ENCODE results near the gene FGF12. TPM values are rescaled to one million over a fixed set of nuclear protein-coding genes. Genes with fewer than 3 reads are reported as not detected.

Gene FGF12
- total RNA-seq, 1 donor from 2014 or later, result 356 TPM

DNA sequence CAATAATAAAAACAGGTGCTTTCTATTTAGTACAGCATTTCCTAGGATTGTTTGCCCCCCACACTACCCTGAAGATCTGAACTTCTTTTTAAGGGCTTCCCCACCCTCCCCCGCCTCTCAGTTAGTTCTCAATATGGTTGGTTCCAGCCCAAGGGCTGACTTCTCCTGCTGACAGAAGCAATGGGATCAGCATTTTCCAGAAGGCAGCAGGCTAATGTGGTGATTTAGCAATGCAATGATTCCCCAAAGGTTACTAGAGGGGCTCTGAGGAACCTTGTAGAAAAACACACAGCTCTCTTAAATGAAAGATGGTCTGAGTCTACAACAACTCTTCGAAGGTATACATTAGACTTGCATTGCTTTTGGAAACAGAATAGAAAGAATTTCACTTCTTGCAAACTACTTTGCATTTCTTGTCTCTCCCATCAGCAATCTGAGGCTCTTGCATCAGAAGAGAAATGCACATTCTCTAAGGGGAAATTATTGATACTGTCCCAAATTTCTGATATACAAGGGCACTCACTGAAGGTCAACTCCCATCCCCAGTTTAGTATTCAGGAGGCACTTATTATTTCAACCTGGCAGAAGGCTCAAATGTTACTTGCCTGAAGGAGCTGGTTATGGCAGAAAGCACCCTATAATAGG, 30.3 kb downstream of the FGF12 start:
- DNase-seq, result no peak
- no peak for ATAC-seq (ENCODE audit: poor library complexity)
- intact Hi-C loops (cut with DNase I), result no loop called here

- ATAC-seq (ENCODE audit: poor library complexity) (peak; percentile 80), DNase-seq (peak; percentile 67)
- intact Hi-C loops (cut with DNase I), result no loop called here
These were observed 39.7 kb downstream of the FGF12 start for GRCh38 chr3:192687488-192688152.

DNA sequence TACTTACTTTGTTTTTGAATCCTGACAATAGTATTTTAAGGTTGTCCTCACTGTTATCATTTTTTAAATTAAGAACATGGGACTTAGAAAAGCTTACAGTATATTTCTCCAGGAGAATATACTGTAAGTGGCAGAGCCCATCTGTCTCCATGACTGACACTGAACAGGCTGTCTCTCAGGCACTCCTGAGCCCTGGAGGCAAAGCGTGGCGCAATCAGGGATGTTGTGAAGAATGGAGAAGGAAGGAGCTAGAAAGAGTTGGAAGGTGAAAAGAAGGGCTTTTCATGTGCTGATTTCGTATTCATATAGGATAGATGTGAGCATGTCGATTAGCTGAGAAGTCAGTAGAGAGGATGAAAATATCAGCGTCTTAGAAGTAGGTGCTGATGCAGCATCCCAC, 41.5 kb downstream of the FGF12 start:
- no peak for ATAC-seq (ENCODE audit: poor library complexity)
- no peak for DNase-seq
- intact Hi-C loops (cut with DNase I), result no loop called here

DNA sequence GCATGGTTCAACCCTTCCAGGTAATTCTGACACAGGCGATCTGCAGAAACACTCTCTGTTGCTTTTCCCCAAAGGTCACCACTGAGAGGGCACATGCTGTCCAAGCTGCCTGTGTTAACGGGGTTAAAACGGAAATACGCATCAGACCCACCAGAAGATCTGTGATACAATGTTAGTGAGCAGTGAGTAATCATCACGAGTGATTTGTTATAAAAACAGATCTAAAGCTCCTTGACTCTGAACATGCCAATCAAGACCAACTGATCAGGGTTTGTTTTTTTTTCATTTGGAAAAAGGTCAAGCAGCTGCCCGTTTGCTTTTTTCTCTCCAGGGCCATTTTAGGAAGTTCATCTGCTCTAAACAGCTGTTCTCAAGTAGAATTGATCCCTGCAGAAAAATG, 43.2 kb downstream of the FGF12 start:
- DNase-seq, result no peak
- no peak for ATAC-seq (ENCODE audit: poor library complexity)
- intact Hi-C loops (cut with DNase I), result no loop called here

GRCh38 chr3:192675958-192676649, 51.2 kb downstream of the FGF12 start:
- ATAC-seq (ENCODE audit: poor library complexity), result no peak
- DNase-seq, result no peak
- intact Hi-C loops (cut with DNase I), result no loop called here

- DNase-seq (no peak), ATAC-seq (ENCODE audit: poor library complexity) (no peak)
- intact Hi-C loops (cut with DNase I), result loop anchor here (10.0 kb wide), 1 partner anchor 69 kb away; the partner anchor contains the start of gene FGF12
These were observed 71.7 kb downstream of the FGF12 start for GRCh38 chr3:192655628-192656027.

DNA sequence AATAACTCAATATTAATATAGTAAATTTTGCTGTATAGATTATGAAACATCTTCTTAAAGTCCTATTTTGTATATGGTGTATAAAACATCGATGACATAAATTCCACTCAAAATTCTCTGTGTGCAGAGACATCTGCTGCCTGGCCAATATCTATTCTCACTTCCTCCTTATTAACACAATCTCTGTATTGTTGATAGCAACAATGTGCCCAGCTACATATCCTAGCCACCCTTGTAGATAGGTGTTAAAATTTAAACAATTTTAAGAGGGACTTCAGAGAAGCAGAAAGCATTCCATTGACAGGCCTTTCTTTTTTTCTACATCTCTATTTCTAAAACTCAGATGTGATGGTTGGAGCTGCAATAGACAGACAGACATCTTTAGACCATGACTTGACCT, 72.3 kb downstream of the FGF12 start:
- ATAC-seq (ENCODE audit: poor library complexity) (peak; percentile 73), DNase-seq (no peak)
- intact Hi-C loops (cut with DNase I), result loop anchor here (10.0 kb wide), 1 partner anchor 70 kb away; the partner anchor contains the start of gene FGF12

DNA sequence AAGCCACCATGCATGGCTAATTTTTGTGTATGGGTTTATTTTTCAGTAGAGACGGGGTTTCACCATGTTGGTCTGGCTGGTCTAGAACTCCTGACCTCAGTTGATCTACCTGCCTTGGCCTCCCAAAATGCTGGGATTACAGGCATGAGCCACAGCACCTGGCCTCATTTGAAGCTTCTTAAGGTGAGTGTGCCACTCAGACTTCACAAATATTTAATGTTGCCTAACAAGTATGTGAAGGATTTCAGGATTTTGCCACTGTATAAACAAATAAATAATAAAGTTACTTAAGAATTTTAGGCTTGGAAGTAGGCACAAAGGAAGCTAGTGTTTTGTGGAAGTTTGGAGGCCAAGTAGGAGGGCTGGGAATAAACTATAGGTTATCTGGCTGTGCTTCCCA, 73.5 kb downstream of the FGF12 start:
- DNase-seq, result no peak
- ATAC-seq (ENCODE audit: poor library complexity), result no peak
- intact Hi-C loops (cut with DNase I), result loop anchor here (10.0 kb wide), 1 partner anchor 71 kb away; the partner anchor contains the start of gene FGF12

DNA sequence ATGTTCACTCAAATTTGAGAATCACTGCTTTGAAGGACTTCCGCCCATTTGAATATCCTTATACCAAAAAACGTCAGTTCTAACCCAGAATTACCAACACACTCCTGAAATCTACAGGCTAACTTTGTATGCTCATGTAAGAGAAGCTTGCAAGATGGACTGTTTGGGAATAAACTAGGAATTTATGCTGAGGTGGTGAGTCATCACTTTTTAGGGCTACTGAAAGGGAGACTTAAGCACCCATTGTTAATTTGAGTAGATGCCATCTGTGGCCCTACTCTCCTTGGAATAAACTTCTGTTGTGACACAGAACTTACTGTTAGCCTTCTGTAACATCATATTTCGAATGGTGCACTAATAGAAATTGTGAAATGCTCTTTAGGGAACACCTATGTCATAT, 74.6 kb downstream of the FGF12 start:
- ATAC-seq (ENCODE audit: poor library complexity) (no peak), DNase-seq (no peak)
- intact Hi-C loops (cut with DNase I), result loop anchor here (10.0 kb wide), 1 partner anchor 72 kb away; the partner anchor contains the start of gene FGF12

- peak; percentile 59 for ATAC-seq (ENCODE audit: poor library complexity)
These were observed 75.4 kb downstream of the FGF12 start for GRCh38 chr3:192651836-192652512.

DNA sequence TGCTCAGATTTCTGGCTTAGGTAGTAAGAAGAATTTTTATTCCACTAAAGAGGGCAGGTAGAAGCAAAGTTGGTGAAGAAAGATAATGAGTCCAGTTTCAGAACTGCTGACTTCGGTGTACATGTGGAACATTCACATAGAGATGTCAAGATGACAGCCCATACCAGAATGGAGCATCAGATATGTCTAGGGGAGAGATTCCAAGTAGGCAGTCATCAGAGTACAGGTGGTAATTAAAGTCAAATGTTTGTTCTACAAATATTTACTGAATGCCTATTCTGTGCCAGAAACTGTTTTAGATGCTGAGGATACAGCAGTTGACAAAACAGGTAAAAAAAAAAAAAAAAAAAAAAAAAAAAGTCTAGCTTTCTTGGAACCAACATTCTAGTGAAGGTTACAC, 81.9 kb downstream of the FGF12 start:
- intact Hi-C loops (cut with DNase I), result no loop called here
- ATAC-seq (ENCODE audit: poor library complexity) (no peak), DNase-seq (no peak)

More at GRCh38 chr3:192651836-192652512, 75.4 kb downstream of the FGF12 start:
- intact Hi-C loops (cut with DNase I), result loop anchor here (10.0 kb wide), 1 partner anchor 73 kb away; the partner anchor contains the start of gene FGF12
- DNase-seq, result no peak

GRCh38 chr3:192642651-192643050, 84.7 kb downstream of the FGF12 start:
- intact Hi-C loops (cut with DNase I), result no loop called here
- DNase-seq, result peak; percentile 50
- no peak for ATAC-seq (ENCODE audit: poor library complexity)

DNA sequence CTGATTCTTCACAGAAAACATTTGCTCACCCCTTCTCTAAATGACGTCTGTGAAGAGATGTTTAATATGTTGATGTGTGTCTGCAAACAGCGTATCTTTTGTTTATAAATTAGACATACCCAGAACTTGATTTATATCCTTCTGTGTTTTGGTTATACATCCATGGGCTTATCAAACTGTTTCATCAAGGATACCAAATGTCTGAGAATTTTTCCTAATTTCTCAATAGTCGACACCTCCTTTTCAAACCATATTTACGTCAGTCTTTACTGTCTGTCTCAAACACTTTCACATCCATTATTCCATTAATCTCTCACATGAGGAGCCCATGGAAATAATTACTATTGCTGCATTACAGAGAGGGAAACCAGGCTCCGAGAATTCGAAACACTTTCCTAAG, 85.4 kb downstream of the FGF12 start:
- intact Hi-C loops (cut with DNase I), result no loop called here
- DNase-seq, result no peak
- no peak for ATAC-seq (ENCODE audit: poor library complexity)

- ATAC-seq (ENCODE audit: poor library complexity) (no peak), DNase-seq (no peak)
- intact Hi-C loops (cut with DNase I), result loop anchor here (5.0 kb wide), 1 partner anchor 68 kb away; no protein-coding TSS in a partner anchor
These were observed 87.4 kb downstream of the FGF12 start for GRCh38 chr3:192639987-192640386.

DNA sequence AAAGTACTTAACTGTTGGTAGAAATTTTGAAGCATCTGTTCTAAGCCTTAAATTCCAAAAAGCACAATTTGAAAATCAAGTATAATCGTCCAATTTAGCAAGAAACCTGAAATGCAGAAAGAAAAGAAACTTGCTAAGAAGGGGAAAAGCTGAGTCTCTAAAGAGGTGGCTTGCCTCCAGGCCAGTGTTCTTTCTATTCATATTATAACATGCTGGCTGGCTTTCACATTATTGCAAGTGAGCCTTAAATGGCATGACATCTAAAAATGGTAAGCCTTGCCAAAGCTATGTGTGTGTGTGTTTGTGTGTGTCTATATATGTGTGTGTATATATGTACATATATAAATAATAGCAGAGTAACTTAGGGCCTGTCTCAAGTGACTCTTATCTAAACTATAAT, 89.5 kb downstream of the FGF12 start:
- intact Hi-C loops (cut with DNase I), result loop anchor here (5.0 kb wide), 1 partner anchor 66 kb away; no protein-coding TSS in a partner anchor
- ATAC-seq (ENCODE audit: poor library complexity), result peak; percentile 57
- no peak for DNase-seq

DNA sequence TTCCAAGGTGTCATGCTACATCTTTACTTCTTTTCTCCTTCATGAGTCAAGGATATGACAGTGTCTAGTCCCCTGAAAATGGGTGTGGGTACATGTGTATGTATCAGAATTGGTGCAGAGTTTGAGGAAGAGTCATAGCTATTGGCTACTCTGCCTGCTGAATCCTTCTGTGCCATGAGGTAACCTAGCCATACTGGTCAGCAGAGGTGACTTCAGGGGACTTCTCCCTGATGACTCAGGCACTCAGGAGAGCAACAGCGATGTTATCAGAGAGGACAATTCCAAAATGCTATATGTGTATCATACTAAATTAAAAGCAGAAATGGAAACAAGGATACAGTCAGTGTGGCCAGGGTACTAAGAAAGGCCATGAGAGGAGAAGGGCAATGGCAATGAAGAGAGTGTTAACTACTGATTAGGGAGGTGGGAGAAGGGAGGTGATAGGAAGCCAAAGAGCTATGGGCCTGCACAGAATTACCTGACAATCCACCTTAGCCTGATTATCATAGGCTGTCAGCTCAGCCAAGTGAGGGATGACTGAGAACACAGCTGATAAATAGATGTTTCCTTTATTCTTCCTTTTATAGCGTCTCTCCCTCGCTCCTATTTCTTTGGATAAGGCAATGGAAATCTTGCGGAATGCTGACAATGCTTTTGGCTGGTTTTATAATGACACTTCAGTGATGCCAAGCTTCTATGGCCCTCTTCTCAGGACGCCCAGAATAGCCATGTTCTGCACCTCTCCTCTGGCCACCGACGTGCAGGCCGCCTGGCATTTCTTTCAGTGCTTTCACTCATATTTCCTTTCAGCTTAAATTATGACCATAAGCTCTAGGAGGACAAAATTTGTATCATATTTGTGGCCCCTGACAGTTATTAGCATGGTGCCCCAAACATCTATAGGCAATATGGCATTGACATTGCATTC, 90.6 kb downstream of the FGF12 start:
- peak; percentile 54 for DNase-seq
- intact Hi-C loops (cut with DNase I), result loop anchor here (5.0 kb wide), 1 partner anchor 64 kb away; no protein-coding TSS in a partner anchor
- peak; percentile 92 for ATAC-seq (ENCODE audit: poor library complexity)

DNA sequence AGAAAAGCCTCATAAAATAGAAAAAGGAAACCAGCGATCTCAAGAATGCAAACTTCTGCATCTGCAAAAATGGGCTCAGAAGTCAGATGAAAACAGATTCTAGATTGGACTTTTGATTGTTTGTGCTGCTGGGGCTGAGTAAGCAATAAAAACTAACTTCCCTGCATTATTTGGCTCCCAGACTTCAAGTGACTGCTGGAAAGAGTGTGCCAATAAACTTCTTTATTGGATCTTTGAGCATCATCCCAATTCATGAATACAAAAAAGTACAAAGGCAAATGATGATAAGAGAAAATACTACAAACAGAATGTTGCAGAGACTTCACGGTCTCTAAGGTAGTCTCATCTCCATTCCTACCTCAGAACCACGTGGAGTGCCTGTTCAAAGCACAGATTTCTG, 97.9 kb downstream of the FGF12 start:
- no peak for DNase-seq
- no peak for ATAC-seq (ENCODE audit: poor library complexity)
- intact Hi-C loops (cut with DNase I), result no loop called here

- no peak for DNase-seq
- intact Hi-C loops (cut with DNase I), result no loop called here
- ATAC-seq (ENCODE audit: poor library complexity), result no peak
These were observed 105.4 kb downstream of the FGF12 start for GRCh38 chr3:192621909-192622308.

Measured in Right ventricle myocardium superior (tissue), 1 donor.